ENCODE results near the gene CALML5. TPM values are rescaled to one million over a fixed set of nuclear protein-coding genes. Genes with fewer than 3 reads are reported as not detected.

CALML5 gene
- total RNA-seq, 4 donors from 2014 or later = not detected

DNA sequence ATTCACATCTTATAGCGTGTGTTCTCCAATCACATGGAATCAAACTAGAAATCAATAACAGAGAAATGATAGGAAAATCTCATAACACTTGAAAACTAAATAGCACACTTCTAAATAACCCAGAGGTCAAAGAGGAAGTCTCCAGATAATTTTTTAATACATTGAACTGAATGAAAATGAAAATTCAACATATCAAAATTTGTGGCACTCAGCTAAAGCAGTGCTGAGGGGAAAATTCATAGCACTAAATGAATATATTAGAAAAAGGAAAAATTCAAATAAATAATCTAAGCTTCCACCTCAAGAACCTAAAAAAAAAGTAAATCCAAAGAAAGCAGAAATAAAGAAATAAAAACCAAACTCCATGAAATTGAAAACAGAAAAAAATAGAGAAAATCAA, 42.7 kb upstream of the CALML5 start:
- no peak overlapping the region for H3K4me3 ChIP-seq (replicated peaks in 1 of 3)
- no peak overlapping the region for H3K27ac ChIP-seq
- peaks cover 25 to 27% of the 10 kb centered on the region in 2 donors for H3K4me1 ChIP-seq
- H3K36me3 ChIP-seq = no peaks in the 10 kb centered on the region
- H3K9me3 ChIP-seq = no peaks in the 10 kb centered on the region
- no peak for TF ChIP-seq POLR2A (IDR thresholded peaks at IDR 0.05)
- TF ChIP-seq, protein P1, sequence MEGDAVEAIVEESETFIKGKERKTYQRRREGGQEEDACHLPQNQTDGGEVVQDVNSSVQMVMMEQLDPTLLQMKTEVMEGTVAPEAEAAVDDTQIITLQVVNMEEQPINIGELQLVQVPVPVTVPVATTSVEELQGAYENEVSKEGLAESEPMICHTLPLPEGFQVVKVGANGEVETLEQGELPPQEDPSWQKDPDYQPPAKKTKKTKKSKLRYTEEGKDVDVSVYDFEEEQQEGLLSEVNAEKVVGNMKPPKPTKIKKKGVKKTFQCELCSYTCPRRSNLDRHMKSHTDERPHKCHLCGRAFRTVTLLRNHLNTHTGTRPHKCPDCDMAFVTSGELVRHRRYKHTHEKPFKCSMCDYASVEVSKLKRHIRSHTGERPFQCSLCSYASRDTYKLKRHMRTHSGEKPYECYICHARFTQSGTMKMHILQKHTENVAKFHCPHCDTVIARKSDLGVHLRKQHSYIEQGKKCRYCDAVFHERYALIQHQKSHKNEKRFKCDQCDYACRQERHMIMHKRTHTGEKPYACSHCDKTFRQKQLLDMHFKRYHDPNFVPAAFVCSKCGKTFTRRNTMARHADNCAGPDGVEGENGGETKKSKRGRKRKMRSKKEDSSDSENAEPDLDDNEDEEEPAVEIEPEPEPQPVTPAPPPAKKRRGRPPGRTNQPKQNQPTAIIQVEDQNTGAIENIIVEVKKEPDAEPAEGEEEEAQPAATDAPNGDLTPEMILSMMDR (IDR thresholded peaks at IDR 0.05) = no peak
- 97 to 100% methylated on average over 1 of the region's 1 CpG for WGBS, 2 donors
- intact Hi-C loops (cut with DNase I) = no loop called here
- no peaks in the 10 kb centered on the region for H3K27me3 ChIP-seq
- no peak for DNase-seq

DNA sequence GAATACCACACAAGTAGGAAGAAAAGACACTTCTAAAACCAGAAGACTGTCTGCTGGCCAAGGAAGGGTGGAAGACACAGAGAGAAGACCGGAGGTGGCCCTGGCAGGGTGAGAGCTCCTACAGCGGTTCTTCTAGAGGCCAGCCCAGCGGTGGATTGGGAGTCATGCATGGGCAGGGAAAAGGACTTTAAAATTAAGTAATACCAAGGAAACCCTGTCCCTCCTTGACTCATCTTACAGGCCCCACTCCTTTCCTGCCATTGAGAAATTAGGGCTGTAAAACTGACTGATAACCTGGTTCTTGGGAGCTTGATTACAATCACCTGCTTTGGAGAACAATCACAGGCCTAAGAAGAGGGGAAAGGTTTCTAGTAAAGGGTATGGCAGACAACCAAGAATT, 41.5 kb upstream of the CALML5 start:
- Histone ChIP-seq H3K36me3 (no peaks in the 10 kb centered on the region), H3K9me3 (no peaks in the 10 kb centered on the region), H3K27me3 (no peaks in the 10 kb centered on the region), H3K27ac (no peak overlapping the region), H3K4me3 (replicated peaks in 1 of 3) (no peak overlapping the region), H3K4me1 (peaks cover 13 to 16% of the 10 kb centered on the region in 2 donors)
- no peak for TF ChIP-seq POLR2A (IDR thresholded peaks at IDR 0.05)
- TF ChIP-seq, protein P1 (IDR thresholded peaks at IDR 0.05) = no peak
- DNase-seq = no peak
- intact Hi-C loops (cut with DNase I) = no loop called here
- WGBS, 2 donors = 96 to 100% methylated on average over 3 of the region's 3 CpGs

DNA sequence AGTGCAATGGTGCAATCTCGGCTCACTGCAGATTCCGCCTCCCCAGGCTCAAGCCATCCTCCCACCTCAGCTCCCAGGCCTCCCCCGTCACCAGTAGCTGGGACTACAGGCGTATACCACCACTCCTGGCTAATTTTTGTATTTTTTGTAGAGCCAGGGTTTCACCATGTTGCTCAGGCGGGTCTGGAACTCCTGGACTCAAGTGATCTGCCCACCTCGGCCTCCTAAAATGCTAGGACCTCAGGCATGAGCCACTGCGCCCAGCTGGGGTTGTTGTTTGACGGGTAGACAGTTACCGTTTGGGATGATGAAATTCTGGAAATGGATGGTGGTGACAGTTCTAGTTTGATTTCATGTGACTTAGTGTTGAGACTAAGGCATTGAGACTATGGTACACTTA, 40.7 kb upstream of the CALML5 start:
- WGBS, 2 donors = 98 to 99% methylated on average over 9 of the region's 9 CpGs
- Histone ChIP-seq H3K9me3 (no peaks in the 10 kb centered on the region), H3K36me3 (no peaks in the 10 kb centered on the region), H3K4me1 (peaks cover 6 to 9% of the 10 kb centered on the region in 2 donors), H3K27me3 (no peaks in the 10 kb centered on the region), H3K27ac (no peak overlapping the region), H3K4me3 (replicated peaks in 1 of 3) (no peak overlapping the region)
- no peak for TF ChIP-seq POLR2A (IDR thresholded peaks at IDR 0.05)
- TF ChIP-seq, protein P1 (IDR thresholded peaks at IDR 0.05) = no peak
- intact Hi-C loops (cut with DNase I) = no loop called here
- DNase-seq = no peak

DNA sequence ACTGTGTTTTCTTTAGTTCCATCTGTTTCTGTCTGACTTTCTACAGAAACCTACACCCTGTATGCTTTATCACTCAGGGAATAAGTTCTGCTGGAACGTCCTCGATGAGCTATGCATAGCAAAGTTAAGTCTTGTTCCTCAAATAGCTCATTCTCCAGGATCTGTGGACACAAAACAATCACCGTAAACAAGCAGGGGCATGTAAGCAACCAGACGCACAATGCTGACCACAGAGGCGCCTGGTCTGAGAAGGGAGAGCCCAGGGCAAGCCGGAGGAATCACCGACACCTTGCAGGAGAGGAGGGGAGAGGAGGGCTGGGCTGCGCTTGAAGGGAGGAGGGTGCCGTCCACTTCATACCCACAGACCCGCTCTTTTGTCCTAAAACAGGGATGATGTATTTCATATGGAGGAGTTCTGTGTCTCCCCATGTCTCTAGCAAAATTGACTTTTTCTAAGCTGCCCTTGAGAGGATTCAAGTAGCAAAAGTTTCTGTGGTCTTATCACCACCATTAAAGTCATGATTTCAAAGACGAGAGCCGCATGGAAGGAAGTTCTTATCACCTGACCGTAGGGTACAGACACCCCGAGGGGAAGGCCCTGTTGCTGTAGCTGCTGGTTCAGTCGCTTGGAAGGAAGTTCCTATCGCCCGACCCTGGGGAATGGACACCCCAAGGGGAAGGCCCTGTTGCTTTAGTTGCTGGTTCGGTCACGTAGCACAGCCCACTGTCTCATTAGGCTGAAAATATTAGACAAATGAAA, 39.7 kb upstream of the CALML5 start:
- peak in 1 of 2 donors; percentile 1 for DNase-seq
- intact Hi-C loops (cut with DNase I) = no loop called here
- Histone ChIP-seq H3K27ac (no peak overlapping the region), H3K4me1 (peaks cover 0 to 8% of the 10 kb centered on the region in 2 donors), H3K4me3 (replicated peaks in 1 of 3) (no peak overlapping the region), H3K9me3 (no peaks in the 10 kb centered on the region), H3K36me3 (no peaks in the 10 kb centered on the region), H3K27me3 (no peaks in the 10 kb centered on the region)
- WGBS, 2 donors = 89 to 93% methylated on average over 19 of the region's 19 CpGs
- TF ChIP-seq POLR2A (IDR thresholded peaks at IDR 0.05) = no peak
- TF ChIP-seq, protein P1 (IDR thresholded peaks at IDR 0.05) = no peak

DNA sequence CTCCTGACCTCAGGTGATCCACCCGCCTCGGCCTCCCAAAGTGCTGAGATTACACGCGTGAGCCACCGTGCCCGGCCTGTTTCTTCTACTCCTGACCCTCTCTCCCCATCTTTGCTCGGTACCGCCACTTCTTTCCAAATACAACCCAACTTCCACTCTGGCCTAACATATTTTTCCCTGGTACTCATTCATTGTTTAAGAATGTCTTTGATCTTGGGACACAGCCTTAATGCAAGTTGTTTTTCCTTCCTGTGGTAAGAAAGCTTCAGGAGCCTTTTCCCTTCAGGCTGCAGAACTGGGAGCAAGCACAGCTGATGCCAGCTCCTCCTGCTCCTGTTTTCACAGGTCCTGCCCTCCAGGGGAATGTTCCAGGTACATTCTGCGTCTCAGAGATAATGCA, 39.1 kb upstream of the CALML5 start:
- H3K4me1 ChIP-seq = peaks cover 0 to 8% of the 10 kb centered on the region in 2 donors
- H3K27me3 ChIP-seq = no peaks in the 10 kb centered on the region
- intact Hi-C loops (cut with DNase I) = no loop called here
- TF ChIP-seq, protein P1 (IDR thresholded peaks at IDR 0.05) = no peak
- no peak for TF ChIP-seq POLR2A (IDR thresholded peaks at IDR 0.05)
- H3K4me3 ChIP-seq (replicated peaks in 1 of 3) = no peak overlapping the region
- WGBS, 2 donors = 93 to 94% methylated on average over 9 of the region's 9 CpGs
- no peaks in the 10 kb centered on the region for H3K9me3 ChIP-seq
- no peak overlapping the region for H3K27ac ChIP-seq
- H3K36me3 ChIP-seq = no peaks in the 10 kb centered on the region
- no peak for DNase-seq

Measured in thyroid gland (tissue), 4 donors.